HUDEP-2 (cell line): ENCODE measurements around the gene PPP6C.
A peak's percentile ranks its signal among the peaks of the same experiment; 100 is the strongest.
"Not testable (repeated sequence)": the region's sequence is repeated elsewhere in the genome, so short reads cannot be mapped to it uniquely, and the experiment has no call there.

Source experiments
- DNase-seq, 76 experiments: peaks; one replicate each; lab custom pipeline; 2025; ENCODE audit not compliant: unreplicated experiment in 76 of 76; lab: John Stamatoyannopoulos, UW

Gene PPP6C

GRCh38 chr9:125183561-125183960, 6.0 kb downstream of the PPP6C start:
- DNase-seq, result no peak

GRCh38 chr9:125183054-125183453, 6.5 kb downstream of the PPP6C start:
- DNase-seq, result no peak

GRCh38 chr9:125181756-125182155, 7.8 kb downstream of the PPP6C start:
- not testable (repeated sequence) for DNase-seq

- DNase-seq, result no peak
These were observed 8.7 kb downstream of the PPP6C start for GRCh38 chr9:125180876-125181275.

GRCh38 chr9:125179776-125180175, 9.8 kb downstream of the PPP6C start:
- not testable (repeated sequence) for DNase-seq

GRCh38 chr9:125177888-125178287, 11.7 kb downstream of the PPP6C start:
- no peak for DNase-seq

- DNase-seq, result no peak
These were observed 13.0 kb downstream of the PPP6C start for GRCh38 chr9:125176636-125177035.

GRCh38 chr9:125172031-125172755, 17.4 kb downstream of the PPP6C start:
- DNase-seq, result no peak

GRCh38 chr9:125169895-125170294, 19.7 kb downstream of the PPP6C start:
- no peak for DNase-seq

GRCh38 chr9:125166762-125167161, 22.8 kb downstream of the PPP6C start:
- no peak for DNase-seq

GRCh38 chr9:125162891-125163290, 26.7 kb downstream of the PPP6C start:
- DNase-seq, result not testable (repeated sequence)

- DNase-seq, result no peak
These were observed 28.2 kb downstream of the PPP6C start for GRCh38 chr9:125161284-125161918.

- DNase-seq, result no peak
These were observed 28.9 kb downstream of the PPP6C start for GRCh38 chr9:125160750-125161149.

- DNase-seq, result no peak
These were observed 33.1 kb downstream of the PPP6C start for GRCh38 chr9:125156551-125156950.

GRCh38 chr9:125153712-125154367, 35.8 kb downstream of the PPP6C start:
- no peak for DNase-seq

- no peak for DNase-seq
These were observed 37.9 kb downstream of the PPP6C start for GRCh38 chr9:125151730-125152129.

GRCh38 chr9:125150349-125151245, 39.0 kb downstream of the PPP6C start:
- peak in 6 of 76 experiments; percentile 2 to 20 (median 4) for DNase-seq

- no peak for DNase-seq
These were observed 42.1 kb downstream of the PPP6C start for GRCh38 chr9:125147401-125147951.

- DNase-seq, result no peak
These were observed 43.4 kb downstream of the PPP6C start for GRCh38 chr9:125146247-125146646.

- no peak for DNase-seq
These were observed 44.2 kb downstream of the PPP6C start for GRCh38 chr9:125145425-125145824.
